Measurements from ENCODE around the gene SUMO2. TPM values are rescaled to one million over a fixed set of nuclear protein-coding genes. Genes with fewer than 3 reads are reported as not detected.

The SUMO2 gene
- total RNA-seq: 100 to 1,000 TPM; 249 to 272 (median 257) TPM
- 99.1 TPM for polyA plus RNA-seq
- long read RNA-seq, donor 1, transcript SUMO2-202 (4 exons, 3,190 nt): major isoform, 169 of 179 reads
- long read RNA-seq, donor 1, partial matches to known transcripts: 0 of 179 reads
- long read RNA-seq, donor 1, other reads (novel, unspliced or antisense): 8 of 179 reads
- long read RNA-seq, donor 2, transcript SUMO2-202 (4 exons, 3,190 nt): major isoform, 113 of 118 reads
- long read RNA-seq, donor 2, partial matches to known transcripts: 0 of 118 reads
- long read RNA-seq, donor 2, other reads (novel, unspliced or antisense): 2 of 118 reads
- long read RNA-seq, donor 3, transcript SUMO2-202 (4 exons, 3,190 nt): major isoform, 214 of 228 reads
- long read RNA-seq, donor 3, transcript SUMO2-203 (4 exons, 490 nt): minor isoform, 5 of 228 reads
- long read RNA-seq, donor 3, partial matches to known transcripts: 9 of 228 reads
- long read RNA-seq, donor 3, other reads (novel, unspliced or antisense): 0 of 228 reads
- long read RNA-seq, donor 4, transcript SUMO2-202 (4 exons, 3,190 nt): major isoform, 117 of 120 reads
- long read RNA-seq, donor 4, partial matches to known transcripts: 1 of 120 reads
- long read RNA-seq, donor 4, other reads (novel, unspliced or antisense): 1 of 120 reads

- H3K27me3 ChIP-seq (ENCODE audit: control insufficient read depth, insufficient read depth): no peaks in the 10 kb centered on the region
- ATAC-seq: peak; percentile 94 to 95
- intact Hi-C loops (cut with DNase I): no loop called here
- 1% methylated on average over 92 of the region's 92 CpGs for WGBS
- peak within 1 kb of the TSS; percentile 99 for H3K27ac ChIP-seq (ENCODE audit: low read length)
- no peaks in the 10 kb centered on the region for H3K4me1 ChIP-seq (ENCODE audit: control insufficient read depth, insufficient read depth, low read length)
- peak; percentile 94 to 99 (median 98) for DNase-seq
- H3K4me3 ChIP-seq (ENCODE audit: low read length): peak within 1 kb of the TSS; percentile 91
- no peaks in the 10 kb centered on the region for H3K9me3 ChIP-seq (ENCODE audit: control insufficient read depth, low read length)
Measured at GRCh38 chr17:75182569-75183436, at the start of gene SUMO2. Gene SUMO2 (minus strand): TSS chr17:75182959. CDS start chr17:75182834, 125 bp downstream.

GRCh38 chr17:75231741-75232464 is 49.1 kb upstream of the SUMO2 start:
- H3K27ac ChIP-seq (ENCODE audit: low read length): no peak overlapping the region
- H3K4me3 ChIP-seq (ENCODE audit: low read length): no peak overlapping the region
- H3K27me3 ChIP-seq (ENCODE audit: control insufficient read depth, insufficient read depth): no peaks in the 10 kb centered on the region
- ATAC-seq: no peak
- no peaks in the 10 kb centered on the region for H3K9me3 ChIP-seq (ENCODE audit: control insufficient read depth, low read length)
- no peaks in the 10 kb centered on the region for H3K4me1 ChIP-seq (ENCODE audit: control insufficient read depth, insufficient read depth, low read length)
- intact Hi-C loops (cut with DNase I): no loop called here
- DNase-seq: peak in 1 of 3 donors; percentile 40
- WGBS: 93% methylated on average over 18 of the region's 18 CpGs

GRCh38 chr17:75231071-75231470 is 48.3 kb upstream of the SUMO2 start:
- Histone ChIP-seq H3K27me3 (ENCODE audit: control insufficient read depth, insufficient read depth) (no peaks in the 10 kb centered on the region), H3K4me3 (ENCODE audit: low read length) (no peak overlapping the region), H3K9me3 (ENCODE audit: control insufficient read depth, low read length) (no peaks in the 10 kb centered on the region), H3K27ac (ENCODE audit: low read length) (no peak overlapping the region), H3K4me1 (ENCODE audit: control insufficient read depth, insufficient read depth, low read length) (no peaks in the 10 kb centered on the region)
- DNase-seq (no peak), ATAC-seq (no peak)
- intact Hi-C loops (cut with DNase I): no loop called here
- WGBS: 97% methylated on average over 8 of the region's 8 CpGs

- ATAC-seq: peak; percentile 36 to 39
- no peaks in the 10 kb centered on the region for H3K9me3 ChIP-seq (ENCODE audit: control insufficient read depth, low read length)
- no peaks in the 10 kb centered on the region for H3K4me1 ChIP-seq (ENCODE audit: control insufficient read depth, insufficient read depth, low read length)
- H3K4me3 ChIP-seq (ENCODE audit: low read length): no peak overlapping the region
- intact Hi-C loops (cut with DNase I): no loop called here
- DNase-seq: peak in 1 of 3 donors; percentile 63
- H3K27ac ChIP-seq (ENCODE audit: low read length): peak overlapping the region; percentile 50
- no peaks in the 10 kb centered on the region for H3K27me3 ChIP-seq (ENCODE audit: control insufficient read depth, insufficient read depth)
- 63% methylated on average over 4 of the region's 4 CpGs for WGBS
Measured at GRCh38 chr17:75228847-75229246, 46.1 kb upstream of the SUMO2 start.

GRCh38 chr17:75228305-75228704 is 45.5 kb upstream of the SUMO2 start:
- no peaks in the 10 kb centered on the region for H3K4me1 ChIP-seq (ENCODE audit: control insufficient read depth, insufficient read depth, low read length)
- DNase-seq (peak in 1 of 3 donors; percentile 46), ATAC-seq (peak; percentile 37 to 46)
- H3K27ac ChIP-seq (ENCODE audit: low read length): no peak overlapping the region
- H3K4me3 ChIP-seq (ENCODE audit: low read length): no peak overlapping the region
- H3K9me3 ChIP-seq (ENCODE audit: control insufficient read depth, low read length): no peaks in the 10 kb centered on the region
- intact Hi-C loops (cut with DNase I): no loop called here
- WGBS: 50% methylated on average over 2 of the region's 2 CpGs
- no peaks in the 10 kb centered on the region for H3K27me3 ChIP-seq (ENCODE audit: control insufficient read depth, insufficient read depth)

GRCh38 chr17:75227729-75228128 is 45.0 kb upstream of the SUMO2 start:
- H3K27ac ChIP-seq (ENCODE audit: low read length): no peak overlapping the region
- intact Hi-C loops (cut with DNase I): no loop called here
- no peak overlapping the region for H3K4me3 ChIP-seq (ENCODE audit: low read length)
- no peaks in the 10 kb centered on the region for H3K9me3 ChIP-seq (ENCODE audit: control insufficient read depth, low read length)
- no peak for ATAC-seq
- WGBS: 88% methylated on average over 5 of the region's 5 CpGs
- no peak for DNase-seq
- H3K27me3 ChIP-seq (ENCODE audit: control insufficient read depth, insufficient read depth): no peaks in the 10 kb centered on the region
- H3K4me1 ChIP-seq (ENCODE audit: control insufficient read depth, insufficient read depth, low read length): no peaks in the 10 kb centered on the region

GRCh38 chr17:75225016-75225415 is 42.3 kb upstream of the SUMO2 start:
- Histone ChIP-seq H3K4me1 (ENCODE audit: control insufficient read depth, insufficient read depth, low read length) (no peaks in the 10 kb centered on the region), H3K9me3 (ENCODE audit: control insufficient read depth, low read length) (no peaks in the 10 kb centered on the region), H3K4me3 (ENCODE audit: low read length) (no peak overlapping the region), H3K27ac (ENCODE audit: low read length) (no peak overlapping the region), H3K27me3 (ENCODE audit: control insufficient read depth, insufficient read depth) (no peaks in the 10 kb centered on the region)
- DNase-seq (no peak), ATAC-seq (no peak)
- intact Hi-C loops (cut with DNase I): no loop called here
- WGBS: 74% methylated on average over 14 of the region's 14 CpGs

GRCh38 chr17:75219815-75220214 is 37.1 kb upstream of the SUMO2 start:
- intact Hi-C loops (cut with DNase I): no loop called here
- ATAC-seq (peak in 1 of 2 donors; percentile 19), DNase-seq (no peak)
- Histone ChIP-seq H3K27ac (ENCODE audit: low read length) (no peak overlapping the region), H3K4me1 (ENCODE audit: control insufficient read depth, insufficient read depth, low read length) (no peaks in the 10 kb centered on the region), H3K9me3 (ENCODE audit: control insufficient read depth, low read length) (no peaks in the 10 kb centered on the region), H3K27me3 (ENCODE audit: control insufficient read depth, insufficient read depth) (no peaks in the 10 kb centered on the region), H3K4me3 (ENCODE audit: low read length) (no peak overlapping the region)
- WGBS: 95% methylated on average over 3 of the region's 3 CpGs

GRCh38 chr17:75218131-75218530 is 35.4 kb upstream of the SUMO2 start:
- Histone ChIP-seq H3K4me3 (ENCODE audit: low read length) (no peak overlapping the region), H3K27ac (ENCODE audit: low read length) (no peak overlapping the region), H3K27me3 (ENCODE audit: control insufficient read depth, insufficient read depth) (no peaks in the 10 kb centered on the region), H3K4me1 (ENCODE audit: control insufficient read depth, insufficient read depth, low read length) (no peaks in the 10 kb centered on the region), H3K9me3 (ENCODE audit: control insufficient read depth, low read length) (no peaks in the 10 kb centered on the region)
- WGBS: 87% methylated on average over 6 of the region's 6 CpGs
- intact Hi-C loops (cut with DNase I): no loop called here
- DNase-seq (no peak), ATAC-seq (no peak)

GRCh38 chr17:75209061-75209460 is 26.3 kb upstream of the SUMO2 start:
- intact Hi-C loops (cut with DNase I): loop anchor here in 3 of 4 donors (10.0 kb wide), 3 partner anchors 94 to 254 kb away; no protein-coding TSS in a partner anchor
- 77% methylated on average over 3 of the region's 3 CpGs for WGBS
- H3K27me3 ChIP-seq (ENCODE audit: control insufficient read depth, insufficient read depth): no peaks in the 10 kb centered on the region
- DNase-seq: no peak
- H3K27ac ChIP-seq (ENCODE audit: low read length): no peak overlapping the region
- ATAC-seq: no peak
- H3K9me3 ChIP-seq (ENCODE audit: control insufficient read depth, low read length): no peaks in the 10 kb centered on the region
- no peaks in the 10 kb centered on the region for H3K4me1 ChIP-seq (ENCODE audit: control insufficient read depth, insufficient read depth, low read length)
- no peak overlapping the region for H3K4me3 ChIP-seq (ENCODE audit: low read length)

Data from right cardiac atrium (tissue), 5 donors.